NK-92 (cell line): ENCODE measurements around the gene HGF.

Experiments
- DNase-seq: peaks from one replicate; lab custom pipeline; 2025; ENCODE audit not compliant: unreplicated experiment; lab: John Stamatoyannopoulos, UW

Gene HGF

GRCh38 chr7:81776948-81777630 is 7.2 kb upstream of the HGF start:
- DNase-seq = no peak

GRCh38 chr7:81776161-81776560 is 6.3 kb upstream of the HGF start:
- DNase-seq = no peak

- DNase-seq = no peak
Observed at GRCh38 chr7:81775560-81775959, 5.7 kb upstream of the HGF start.

GRCh38 chr7:81774551-81774950 is 4.7 kb upstream of the HGF start:
- no peak for DNase-seq

GRCh38 chr7:81770728-81771223 is 929 bp upstream of the HGF start:
- no peak for DNase-seq

GRCh38 chr7:81768951-81769778 is 682 bp downstream of the HGF start:
- DNase-seq = no peak

GRCh38 chr7:81767926-81768325 is 1.9 kb downstream of the HGF start:
- DNase-seq = no peak

GRCh38 chr7:81761821-81762220 is 8.0 kb downstream of the HGF start:
- no peak for DNase-seq

- no peak for DNase-seq
Observed at GRCh38 chr7:81761031-81761430, 8.8 kb downstream of the HGF start.

GRCh38 chr7:81754918-81755696 is 14.7 kb downstream of the HGF start:
- no peak for DNase-seq

GRCh38 chr7:81753392-81753791 is 16.5 kb downstream of the HGF start:
- no peak for DNase-seq

- DNase-seq = no peak
Observed at GRCh38 chr7:81752318-81752714, 17.5 kb downstream of the HGF start.

- DNase-seq = no peak
Observed at GRCh38 chr7:81751619-81752317, 18.1 kb downstream of the HGF start.

- DNase-seq = no peak
Observed at GRCh38 chr7:81745637-81746036, 24.2 kb downstream of the HGF start.

- no peak for DNase-seq
Observed at GRCh38 chr7:81744389-81744788, 25.5 kb downstream of the HGF start.

- no peak for DNase-seq
Observed at GRCh38 chr7:81743665-81744064, 26.2 kb downstream of the HGF start.

GRCh38 chr7:81743201-81743600 is 26.6 kb downstream of the HGF start:
- no peak for DNase-seq

- no peak for DNase-seq
Observed at GRCh38 chr7:81740403-81740802, 29.4 kb downstream of the HGF start.

- no peak for DNase-seq
Observed at GRCh38 chr7:81736091-81736490, 33.8 kb downstream of the HGF start.

- DNase-seq = no peak
Observed at GRCh38 chr7:81725812-81726127, 44.1 kb downstream of the HGF start.
